GM21390 (cell line): ENCODE results near the gene UBALD2.
"Not testable (repeated sequence)": the region's sequence is repeated elsewhere in the genome, so short reads cannot be mapped to it uniquely, and the experiment has no call there.

Experiments used
- ATAC-seq: cut with Tn5 transposase; IDR thresholded peaks from one replicate; pipeline ENCODE4 v1.9.1; 2021; ENCODE audit not compliant: unreplicated experiment

The UBALD2 gene

GRCh38 chr17:76243826-76244679, 21.1 kb upstream of the UBALD2 start:
- no peak for ATAC-seq

DNA sequence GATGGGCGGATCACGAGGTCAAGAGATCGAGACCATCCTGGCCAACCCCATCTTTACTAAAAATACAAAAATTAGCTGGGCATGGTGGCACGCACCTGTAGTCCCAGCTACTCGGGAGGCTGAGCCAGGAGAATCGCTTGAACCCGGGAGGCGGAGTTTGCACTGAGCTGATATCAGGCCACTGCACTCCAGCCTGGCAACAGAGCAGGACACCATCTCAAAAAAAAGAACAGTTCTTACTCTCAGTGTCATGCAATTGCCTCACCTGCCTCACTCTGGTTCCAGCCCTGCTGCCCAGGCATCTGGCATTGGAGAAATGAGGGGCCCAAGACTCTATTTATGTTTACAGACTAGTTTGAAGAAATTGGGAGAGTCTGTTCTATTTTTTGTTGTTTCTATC, 20.4 kb upstream of the UBALD2 start:
- ATAC-seq: not testable (repeated sequence)

GRCh38 chr17:76246080-76247066, 18.8 kb upstream of the UBALD2 start:
- peak; percentile 94 for ATAC-seq

GRCh38 chr17:76247304-76247703, 17.8 kb upstream of the UBALD2 start:
- ATAC-seq: no peak

DNA sequence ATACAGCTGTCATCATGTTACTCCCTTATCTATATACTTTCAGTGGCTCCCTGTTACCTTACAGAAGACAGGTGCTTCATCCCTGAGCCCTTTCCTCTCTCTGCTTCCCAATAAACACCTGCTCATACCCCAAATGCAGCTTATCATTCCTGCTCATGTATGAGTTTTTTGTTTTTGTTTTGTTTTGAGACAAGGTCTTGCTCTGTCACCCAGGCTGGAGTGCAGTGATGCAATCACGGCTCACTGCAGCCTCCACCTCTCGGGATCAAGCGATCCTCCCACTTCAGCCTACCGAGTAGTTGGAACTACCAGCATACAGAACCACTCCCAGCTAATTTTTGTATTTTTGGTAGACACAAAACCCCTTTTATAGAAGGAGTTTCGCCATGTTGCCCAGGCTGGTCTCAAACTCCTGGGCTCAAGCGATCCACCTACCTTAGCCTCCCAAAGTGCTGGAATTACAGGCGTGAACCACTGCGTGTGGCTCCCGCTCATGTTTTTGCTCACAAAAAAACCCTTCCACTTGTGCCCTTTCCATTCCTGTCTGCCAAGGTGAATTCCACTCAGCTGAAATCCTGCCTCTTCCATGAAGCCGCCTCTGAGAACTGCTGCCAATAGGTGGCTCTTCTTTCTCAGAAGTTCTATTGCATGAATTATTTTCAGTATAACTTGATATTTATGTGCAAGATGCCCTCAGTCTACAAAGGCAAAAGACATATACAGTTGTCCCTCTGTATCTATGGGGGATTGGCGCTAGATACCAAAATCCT, 16.9 kb upstream of the UBALD2 start:
- no peak for ATAC-seq

DNA sequence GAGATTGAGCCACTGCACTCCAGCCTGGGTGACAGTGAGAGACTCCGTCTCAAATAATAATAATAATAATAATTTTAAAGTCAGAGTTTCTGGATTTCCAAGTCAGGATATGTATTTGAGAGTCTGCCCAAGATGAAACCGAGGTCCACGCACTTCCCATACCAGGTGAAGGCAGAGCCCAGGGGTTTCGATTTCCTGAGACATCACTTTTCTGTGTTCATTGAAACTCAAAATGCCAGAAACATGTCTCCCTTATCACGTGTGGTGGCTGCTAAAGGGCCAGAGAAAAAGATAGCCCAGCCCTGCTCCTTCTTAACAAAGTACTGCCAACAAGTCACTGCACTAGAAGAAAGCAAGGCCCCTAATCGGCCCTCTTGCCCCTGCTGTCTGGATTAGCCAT, 15.0 kb upstream of the UBALD2 start:
- no peak for ATAC-seq

- ATAC-seq: no peak
Measured at GRCh38 chr17:76251478-76252039, 13.6 kb upstream of the UBALD2 start.

DNA sequence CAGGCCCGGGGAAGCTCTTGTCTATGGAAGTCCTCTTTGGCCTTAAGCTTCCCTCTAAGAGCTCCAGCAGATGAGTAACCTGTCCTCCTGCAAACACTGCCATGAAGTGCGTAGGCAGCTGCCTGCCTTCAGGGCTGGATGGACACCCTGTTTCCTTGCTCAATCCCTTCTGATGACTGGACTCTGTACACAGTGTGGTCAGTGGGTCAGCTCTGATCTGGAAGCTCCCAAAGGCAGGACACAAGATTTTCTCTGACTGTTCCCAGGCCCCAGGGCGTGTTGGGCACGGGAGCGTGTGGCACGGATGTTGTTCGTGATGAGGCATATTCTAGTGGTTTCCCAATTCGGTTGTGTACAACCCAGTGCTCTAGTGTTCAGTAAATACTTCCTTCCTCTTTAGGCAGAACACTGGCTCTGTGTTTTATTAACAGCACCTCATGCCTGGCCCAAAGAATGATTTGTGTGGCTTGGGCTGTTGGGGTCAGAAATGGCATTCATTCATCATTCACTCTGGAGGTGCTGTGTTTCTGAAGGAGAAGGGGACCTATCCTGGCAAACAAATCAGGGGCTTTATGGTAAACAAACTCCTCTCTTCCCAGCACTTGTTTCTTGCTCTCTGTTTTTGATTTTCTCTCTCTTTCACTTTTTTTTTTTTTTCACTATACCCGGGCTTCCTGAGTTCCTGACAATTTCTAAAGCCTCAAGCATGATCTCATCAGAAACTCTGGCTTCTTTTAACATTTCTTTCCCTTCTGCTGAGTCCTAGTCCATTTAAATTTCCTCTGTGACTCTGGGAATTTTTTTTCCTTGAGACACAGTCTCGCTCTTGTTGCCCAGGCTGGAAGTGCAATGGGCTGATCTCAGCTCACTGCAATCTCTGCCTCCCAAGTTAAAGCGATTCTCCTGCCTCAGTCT, 12.9 kb upstream of the UBALD2 start:
- peak; percentile 60 for ATAC-seq

- not testable (repeated sequence) for ATAC-seq
Measured at GRCh38 chr17:76252967-76253766, 12.0 kb upstream of the UBALD2 start.

DNA sequence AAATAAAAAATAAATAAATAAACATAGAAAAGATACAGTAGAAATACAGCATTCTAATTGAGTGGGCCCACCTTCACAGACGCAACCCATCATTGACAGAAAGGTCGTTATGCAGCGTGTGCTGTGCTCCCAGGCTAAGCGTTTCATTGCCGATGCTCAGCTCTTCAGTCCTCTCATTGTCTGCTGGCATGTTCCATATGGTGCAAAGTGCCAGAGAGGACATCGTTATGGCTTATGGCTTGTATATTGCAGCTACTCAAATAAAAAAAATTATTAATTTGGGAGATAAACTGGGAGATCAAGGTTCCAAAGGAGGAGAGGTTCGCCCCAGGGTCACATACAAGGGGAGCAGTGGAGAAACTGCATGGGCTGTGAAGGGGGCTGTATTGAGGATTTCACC, 11.3 kb upstream of the UBALD2 start:
- ATAC-seq: no peak

- no peak for ATAC-seq
Measured at GRCh38 chr17:76254275-76254674, 10.9 kb upstream of the UBALD2 start.

GRCh38 chr17:76255801-76256429, 9.2 kb upstream of the UBALD2 start:
- ATAC-seq: no peak

GRCh38 chr17:76256430-76257050, 8.6 kb upstream of the UBALD2 start:
- not testable (repeated sequence) for ATAC-seq

GRCh38 chr17:76260220-76260619, 4.9 kb upstream of the UBALD2 start:
- ATAC-seq: no peak

DNA sequence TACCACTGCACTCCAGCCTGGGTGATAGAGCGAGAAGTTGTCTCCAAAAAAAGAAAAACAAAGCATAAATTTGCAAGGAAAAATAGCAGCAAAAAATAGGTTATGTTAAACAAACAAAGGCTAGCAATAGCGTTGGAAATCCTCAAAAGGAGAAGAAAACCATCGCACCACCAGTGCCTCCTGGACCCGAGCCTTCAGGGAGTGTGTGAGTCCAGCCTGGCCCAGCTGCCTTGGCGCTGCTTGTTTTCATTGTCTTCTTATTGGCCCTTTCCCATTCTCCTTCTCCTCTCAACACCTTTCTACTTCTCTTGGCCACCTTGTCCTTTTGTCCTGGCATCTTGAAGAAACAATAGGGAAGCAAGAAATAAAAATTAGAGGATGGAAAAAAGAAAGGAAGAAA, 4.5 kb upstream of the UBALD2 start:
- ATAC-seq: no peak

DNA sequence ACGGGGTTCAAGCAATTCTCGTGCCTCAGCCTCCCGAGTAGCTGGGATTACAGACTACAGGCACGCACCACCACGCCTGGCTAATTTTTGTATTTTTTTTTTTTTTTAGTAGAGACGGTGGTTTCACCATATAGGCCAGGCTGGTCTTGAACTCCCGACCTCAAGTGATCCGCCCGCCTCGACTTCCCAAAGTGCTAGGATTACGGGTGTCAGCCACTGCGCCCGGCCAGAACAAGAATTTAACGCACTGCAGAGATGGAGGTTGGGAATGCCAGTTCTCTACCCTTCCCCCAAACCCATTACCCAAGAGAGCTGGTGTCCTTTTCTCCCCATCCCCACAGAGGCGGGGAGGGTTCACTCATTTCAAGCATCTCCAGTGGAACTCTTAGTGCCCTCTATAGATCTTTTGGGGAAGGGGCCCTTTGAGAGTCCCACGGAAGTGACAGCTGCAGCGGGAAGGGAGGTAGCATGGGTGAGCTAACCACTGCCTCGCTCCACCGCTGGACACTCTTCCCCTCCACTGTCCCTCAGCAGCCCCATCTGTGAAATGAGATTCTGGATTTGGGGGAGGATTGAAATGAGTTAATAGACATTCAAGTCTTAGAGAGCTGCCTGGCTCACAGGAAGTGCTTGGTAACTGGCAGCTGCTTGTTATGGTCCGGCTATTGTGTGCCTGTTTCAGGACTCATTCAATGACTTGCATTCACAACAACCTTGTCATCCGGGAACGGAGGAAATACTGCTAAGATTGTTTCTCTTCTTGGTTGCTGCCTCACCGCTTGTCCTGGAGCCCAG, 3.5 kb upstream of the UBALD2 start:
- ATAC-seq: no peak

DNA sequence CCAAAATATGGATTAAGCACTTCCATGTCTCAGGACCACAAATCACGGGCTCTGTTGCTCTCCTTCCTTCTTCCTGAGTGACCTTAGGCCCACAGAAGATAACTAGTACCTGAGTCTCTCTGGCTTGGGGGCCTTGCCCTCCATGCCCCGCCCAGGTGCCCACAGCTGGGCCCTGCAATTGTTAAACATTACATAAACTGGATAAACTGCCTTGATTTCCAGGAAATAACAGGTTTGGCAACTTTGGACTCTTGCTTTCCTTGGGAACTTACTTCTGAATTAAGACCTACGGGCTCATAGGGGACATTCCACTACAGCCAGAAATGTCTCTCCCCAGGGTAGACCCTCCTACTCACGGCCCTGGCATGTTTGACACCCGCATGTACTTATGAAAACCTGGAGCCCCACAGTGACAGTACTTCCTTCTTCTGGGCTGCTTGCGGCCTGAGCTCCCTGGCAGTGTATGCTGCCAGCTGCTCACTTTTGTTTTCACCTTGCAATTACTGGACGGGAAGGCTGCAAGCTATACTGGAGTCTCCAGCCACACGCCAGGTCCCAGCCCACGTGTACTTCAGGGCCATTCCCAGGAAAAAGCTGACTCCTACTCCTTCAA, 2.3 kb upstream of the UBALD2 start:
- no peak for ATAC-seq
